ENCODE results near the gene CCDC78.

CCDC78 gene

GRCh38 chr16:762595-763268 lies 36.5 kb upstream of the CCDC78 start:
- no peak for TF ChIP-seq HDGF (IDR thresholded peaks at IDR 0.05; ENCODE audit: borderline replicate concordance)
- no peak for TF ChIP-seq FOXA1 (IDR thresholded peaks at IDR 0.05)
- no peak for TF ChIP-seq PKNOX1 (IDR thresholded peaks at IDR 0.05)
- TF ChIP-seq ZNF384 (IDR thresholded peaks at IDR 0.05), result no peak
- TF ChIP-seq FOXM1 (IDR thresholded peaks at IDR 0.05; ENCODE audit: borderline replicate concordance), result no peak
- TF ChIP-seq L3MBTL2 (conservative IDR thresholded peaks at IDR 0.05), result no peak
- no peak for TF ChIP-seq SUZ12 (IDR thresholded peaks at IDR 0.05)
- no peak for TF ChIP-seq TARDBP (IDR thresholded peaks at IDR 0.05)
- no peak for TF ChIP-seq CTBP1 (IDR thresholded peaks at IDR 0.05; ENCODE audit: borderline replicate concordance)
- no peak for TF ChIP-seq BHLHE40 (IDR thresholded peaks at IDR 0.05; ENCODE audit: borderline replicate concordance)
- TF ChIP-seq ARNT (IDR thresholded peaks at IDR 0.05), result no peak
- no peak for DNase-seq (ENCODE audit: extremely low spot score)
- CTCF ChIA-PET, result no interaction called here
- POLR2A ChIA-PET, result no interaction called here

- CTCF ChIA-PET, result no interaction called here
- no peak for DNase-seq (ENCODE audit: extremely low spot score)
- POLR2A ChIA-PET, result interaction anchor here (1.3 kb wide), 1 partner anchor 21 kb away, joined by 4 read pairs; the partner anchor contains the start of gene CIAO3
- TF ChIP-seq CTBP1 (IDR thresholded peaks at IDR 0.05; ENCODE audit: borderline replicate concordance) (no peak), TARDBP (IDR thresholded peaks at IDR 0.05) (no peak), FOXK2 (IDR thresholded peaks at IDR 0.05) (no peak), L3MBTL2 (conservative IDR thresholded peaks at IDR 0.05) (no peak), SP1 (IDR thresholded peaks at IDR 0.05) (no peak), BHLHE40 (IDR thresholded peaks at IDR 0.05; ENCODE audit: borderline replicate concordance) (no peak), FOXM1 (IDR thresholded peaks at IDR 0.05; ENCODE audit: borderline replicate concordance) (no peak), ELF4 (IDR thresholded peaks at IDR 0.05) (no peak)
Observed at GRCh38 chr16:761625-762513, 35.6 kb upstream of the CCDC78 start.

- DNase-seq (ENCODE audit: extremely low spot score), result no peak
- POLR2A ChIA-PET, result interaction anchor here (1.3 to 2.0 kb wide), 3 partner anchors 11 to 39 kb away, joined by 4 to 5 read pairs (median 4); partner anchors contain the start of genes ANTKMT and CIAO3
- no peak for TF ChIP-seq HDGF (IDR thresholded peaks at IDR 0.05; ENCODE audit: borderline replicate concordance)
- no peak for TF ChIP-seq FOXK2 (IDR thresholded peaks at IDR 0.05)
- TF ChIP-seq LEF1 (IDR thresholded peaks at IDR 0.05; ENCODE audit: borderline replicate concordance), result no peak
- no peak for TF ChIP-seq ARNT (IDR thresholded peaks at IDR 0.05)
- no peak for TF ChIP-seq ZNF384 (IDR thresholded peaks at IDR 0.05)
- TF ChIP-seq TARDBP (IDR thresholded peaks at IDR 0.05), result no peak
- TF ChIP-seq CTBP1 (IDR thresholded peaks at IDR 0.05; ENCODE audit: borderline replicate concordance), result no peak
- no peak for TF ChIP-seq BHLHE40 (IDR thresholded peaks at IDR 0.05; ENCODE audit: borderline replicate concordance)
- TF ChIP-seq SUZ12 (IDR thresholded peaks at IDR 0.05), result no peak
- no peak for TF ChIP-seq FOXM1 (IDR thresholded peaks at IDR 0.05; ENCODE audit: borderline replicate concordance)
- TF ChIP-seq SP1 (IDR thresholded peaks at IDR 0.05), result no peak
- CTCF ChIA-PET, result no interaction called here
Observed at GRCh38 chr16:760545-761343, 34.5 kb upstream of the CCDC78 start, which contains the start of gene MSLN. Gene MSLN, plus strand, starts transcription at chr16:760734. Its CDS starts 1,947 bp downstream, at chr16:762681.

- CTCF ChIA-PET, result no interaction called here
- POLR2A ChIA-PET, result interaction anchor here (0.6 to 2.0 kb wide), 3 partner anchors 10 to 39 kb away, joined by 3 to 5 read pairs (median 4); partner anchors contain the start of gene ANTKMT
- TF ChIP-seq FOXM1 (IDR thresholded peaks at IDR 0.05; ENCODE audit: borderline replicate concordance), result no peak
- no peak for TF ChIP-seq NFRKB (IDR thresholded peaks at IDR 0.05)
- no peak for TF ChIP-seq FOXA1 (IDR thresholded peaks at IDR 0.05)
- no peak for TF ChIP-seq SUZ12 (IDR thresholded peaks at IDR 0.05)
- no peak for TF ChIP-seq FOXK2 (IDR thresholded peaks at IDR 0.05)
- TF ChIP-seq PKNOX1 (IDR thresholded peaks at IDR 0.05), result no peak
- no peak for TF ChIP-seq LEF1 (IDR thresholded peaks at IDR 0.05; ENCODE audit: borderline replicate concordance)
- no peak for TF ChIP-seq HDGF (IDR thresholded peaks at IDR 0.05; ENCODE audit: borderline replicate concordance)
- no peak for TF ChIP-seq L3MBTL2 (conservative IDR thresholded peaks at IDR 0.05)
- TF ChIP-seq ARNT (IDR thresholded peaks at IDR 0.05), result no peak
- no peak for TF ChIP-seq BHLHE40 (IDR thresholded peaks at IDR 0.05; ENCODE audit: borderline replicate concordance)
- TF ChIP-seq CTBP1 (IDR thresholded peaks at IDR 0.05; ENCODE audit: borderline replicate concordance), result no peak
- TF ChIP-seq SP1 (IDR thresholded peaks at IDR 0.05), result no peak
- TF ChIP-seq TARDBP (IDR thresholded peaks at IDR 0.05), result no peak
- no peak for TF ChIP-seq ELF4 (IDR thresholded peaks at IDR 0.05)
Observed at GRCh38 chr16:760065-760464, 33.8 kb upstream of the CCDC78 start.

GRCh38 chr16:759110-759910 lies 33.1 kb upstream of the CCDC78 start:
- TF ChIP-seq ARNT (IDR thresholded peaks at IDR 0.05), result no peak
- no peak for TF ChIP-seq FOXM1 (IDR thresholded peaks at IDR 0.05; ENCODE audit: borderline replicate concordance)
- no peak for TF ChIP-seq TARDBP (IDR thresholded peaks at IDR 0.05)
- no peak for TF ChIP-seq FOXA1 (IDR thresholded peaks at IDR 0.05)
- TF ChIP-seq ZNF384 (IDR thresholded peaks at IDR 0.05), result no peak
- no peak for TF ChIP-seq L3MBTL2 (conservative IDR thresholded peaks at IDR 0.05)
- TF ChIP-seq FOXK2 (IDR thresholded peaks at IDR 0.05), result no peak
- no peak for TF ChIP-seq BHLHE40 (IDR thresholded peaks at IDR 0.05; ENCODE audit: borderline replicate concordance)
- TF ChIP-seq PKNOX1 (IDR thresholded peaks at IDR 0.05), result no peak
- no peak for TF ChIP-seq SP1 (IDR thresholded peaks at IDR 0.05)
- TF ChIP-seq ELF4 (IDR thresholded peaks at IDR 0.05), result no peak
- TF ChIP-seq CTBP1 (IDR thresholded peaks at IDR 0.05; ENCODE audit: borderline replicate concordance), result no peak
- TF ChIP-seq NFRKB (IDR thresholded peaks at IDR 0.05), result no peak
- TF ChIP-seq SUZ12 (IDR thresholded peaks at IDR 0.05), result no peak
- no peak for TF ChIP-seq LEF1 (IDR thresholded peaks at IDR 0.05; ENCODE audit: borderline replicate concordance)
- no peak for TF ChIP-seq HDGF (IDR thresholded peaks at IDR 0.05; ENCODE audit: borderline replicate concordance)
- DNase-seq (ENCODE audit: extremely low spot score), result no peak
- ChIA-PET POLR2A (interaction anchor here (1.9 to 2.0 kb wide), 2 partner anchors 10 to 38 kb away, joined by 4 to 5 read pairs; partner anchors contain the start of gene ANTKMT), CTCF (interaction anchor here (0.6 kb wide), 1 partner anchor 148 kb away, joined by 3 read pairs; no protein-coding TSS in a partner anchor)

More at GRCh38 chr16:760065-760464, 33.8 kb upstream of the CCDC78 start:
- DNase-seq (ENCODE audit: extremely low spot score), result no peak

All from HEK293T (cell line).